Neuron (in vitro differentiated cells): Measurements from ENCODE around the gene ATXN7L1.
"Not testable (repeated sequence)": the region's sequence is repeated elsewhere in the genome, so short reads cannot be mapped to it uniquely, and the experiment has no call there.

ENCODE experiments used
- H2AFZ ChIP-seq: one replicate; pipeline ENCODE4 v1.6.1; 2013; ENCODE audit warnings: low read depth, mild to moderate bottlenecking, inconsistent platforms, low read length, moderate library complexity
- H3K27me3 ChIP-seq: one replicate; pipeline ENCODE4 v1.6.1; 2013; ENCODE audit warnings: low read length; ENCODE audit not compliant: insufficient read depth
- H3K36me3 ChIP-seq: one replicate; pipeline ENCODE4 v1.6.1; 2013; ENCODE audit warnings: low read length; ENCODE audit not compliant: insufficient read depth
- H3K4me1 ChIP-seq: one replicate; pipeline ENCODE4 v1.6.1; 2013; ENCODE audit warnings: low read length; ENCODE audit not compliant: insufficient read depth
- H3K4me3 ChIP-seq: 2 replicates; pipeline ENCODE4 v1.5.1; 2013; ENCODE audit warnings: mild to moderate bottlenecking, low read length, moderate library complexity
- H3K9me3 ChIP-seq: one replicate; pipeline ENCODE4 v1.6.1; 2013; ENCODE audit warnings: low read length

Gene ATXN7L1

GRCh38 chr7:105707967-105708762, 168.2 kb downstream of the ATXN7L1 start:
- H3K4me1 ChIP-seq, result no peaks in the 10 kb centered on the region
- no peak overlapping the region for H2AFZ ChIP-seq
- H3K4me3 ChIP-seq, result no peak overlapping the region
- H3K27me3 ChIP-seq, result no peaks in the 10 kb centered on the region
- H3K9me3 ChIP-seq, result peaks cover 16% of the 10 kb centered on the region
- H3K36me3 ChIP-seq, result peaks cover 2% of the 10 kb centered on the region

- Histone ChIP-seq H3K36me3 (peaks cover 2% of the 10 kb centered on the region), H3K4me3 (no peak overlapping the region), H3K27me3 (no peaks in the 10 kb centered on the region), H3K9me3 (peaks cover 12% of the 10 kb centered on the region), H3K4me1 (no peaks in the 10 kb centered on the region), H2AFZ (no peak overlapping the region)
Observed at GRCh38 chr7:105707381-105707780, 169.0 kb downstream of the ATXN7L1 start.

- H3K9me3 ChIP-seq, result peaks cover 7% of the 10 kb centered on the region
- H2AFZ ChIP-seq, result no peak overlapping the region
- H3K27me3 ChIP-seq, result no peaks in the 10 kb centered on the region
- peaks cover 2% of the 10 kb centered on the region for H3K36me3 ChIP-seq
- H3K4me3 ChIP-seq, result no peak overlapping the region
- H3K4me1 ChIP-seq, result no peaks in the 10 kb centered on the region
Observed at GRCh38 chr7:105705427-105705826, 171.0 kb downstream of the ATXN7L1 start.

GRCh38 chr7:105703207-105703930, 173.0 kb downstream of the ATXN7L1 start:
- Histone ChIP-seq H3K4me3 (no peak overlapping the region), H3K27me3 (no peaks in the 10 kb centered on the region)

GRCh38 chr7:105699568-105700236, 176.7 kb downstream of the ATXN7L1 start:
- Histone ChIP-seq H3K4me3 (no peak overlapping the region), H3K9me3 (no peaks in the 10 kb centered on the region), H3K36me3 (peaks cover 8% of the 10 kb centered on the region), H3K4me1 (no peaks in the 10 kb centered on the region), H2AFZ (no peak overlapping the region), H3K27me3 (no peaks in the 10 kb centered on the region)

More at GRCh38 chr7:105703207-105703930, 173.0 kb downstream of the ATXN7L1 start:
- H3K4me1 ChIP-seq, result no peaks in the 10 kb centered on the region
- no peak overlapping the region for H2AFZ ChIP-seq
- peaks cover 3% of the 10 kb centered on the region for H3K9me3 ChIP-seq
- H3K36me3 ChIP-seq, result peaks cover 2% of the 10 kb centered on the region

- no peak overlapping the region for H3K4me3 ChIP-seq
- H2AFZ ChIP-seq, result no peak overlapping the region
- no peaks in the 10 kb centered on the region for H3K27me3 ChIP-seq
- peaks cover 5% of the 10 kb centered on the region for H3K36me3 ChIP-seq
- no peaks in the 10 kb centered on the region for H3K4me1 ChIP-seq
- H3K9me3 ChIP-seq, result no peaks in the 10 kb centered on the region
Observed at GRCh38 chr7:105698531-105698930, 177.9 kb downstream of the ATXN7L1 start.

- H3K9me3 ChIP-seq, result no peaks in the 10 kb centered on the region
- no peaks in the 10 kb centered on the region for H3K4me1 ChIP-seq
- H2AFZ ChIP-seq, result no peak overlapping the region
- H3K4me3 ChIP-seq, result no peak overlapping the region
- H3K36me3 ChIP-seq, result peaks cover 5% of the 10 kb centered on the region
- H3K27me3 ChIP-seq, result no peaks in the 10 kb centered on the region
Observed at GRCh38 chr7:105697753-105698152, 178.6 kb downstream of the ATXN7L1 start.

- not testable (repeated sequence) for H3K27me3 ChIP-seq, H3K9me3 ChIP-seq, H2AFZ ChIP-seq, H3K36me3 ChIP-seq, H3K4me3 ChIP-seq, H3K4me1 ChIP-seq
Observed at GRCh38 chr7:105697169-105697568, 179.2 kb downstream of the ATXN7L1 start.

- Histone ChIP-seq H2AFZ (no peak overlapping the region), H3K4me3 (no peak overlapping the region), H3K9me3 (no peaks in the 10 kb centered on the region), H3K4me1 (peaks cover 11% of the 10 kb centered on the region), H3K27me3 (no peaks in the 10 kb centered on the region), H3K36me3 (peaks cover 5% of the 10 kb centered on the region)
Observed at GRCh38 chr7:105693576-105693975, 182.8 kb downstream of the ATXN7L1 start.

- peaks cover 11% of the 10 kb centered on the region for H3K4me1 ChIP-seq
- no peaks in the 10 kb centered on the region for H3K27me3 ChIP-seq
- H3K4me3 ChIP-seq, result no peak overlapping the region
- H2AFZ ChIP-seq, result no peak overlapping the region
- peaks cover 5% of the 10 kb centered on the region for H3K36me3 ChIP-seq
- peaks cover 2% of the 10 kb centered on the region for H3K9me3 ChIP-seq
Observed at GRCh38 chr7:105691680-105692564, 184.5 kb downstream of the ATXN7L1 start.

GRCh38 chr7:105691082-105691679, 185.2 kb downstream of the ATXN7L1 start:
- peaks cover 4% of the 10 kb centered on the region for H3K36me3 ChIP-seq
- H3K27me3 ChIP-seq, result no peaks in the 10 kb centered on the region
- peaks cover 11% of the 10 kb centered on the region for H3K4me1 ChIP-seq
- H3K9me3 ChIP-seq, result peaks cover 2% of the 10 kb centered on the region
- H3K4me3 ChIP-seq, result no peak overlapping the region
- no peak overlapping the region for H2AFZ ChIP-seq

GRCh38 chr7:105690325-105690945, 186.0 kb downstream of the ATXN7L1 start:
- Histone ChIP-seq H3K27me3 (no peaks in the 10 kb centered on the region), H3K9me3 (peaks cover 2% of the 10 kb centered on the region), H3K36me3 (no peaks in the 10 kb centered on the region), H2AFZ (no peak overlapping the region), H3K4me3 (no peak overlapping the region), H3K4me1 (peaks cover 11% of the 10 kb centered on the region)
